ENCODE measurements around the gene ZNF511. TPM values are rescaled to one million over a fixed set of nuclear protein-coding genes. Genes with fewer than 3 reads are reported as not detected.

Gene ZNF511
- total and polyA plus RNA-seq, 2 of the 4 experiments (the other 2 are of a cell fraction), result 13.6 to 32.6 TPM

GRCh38 chr10:133267829-133268228 lies 40.9 kb upstream of the ZNF511 start:
- no TSS peak for BruUV-seq (replicated peaks)
- Histone ChIP-seq H3K56ac (ENCODE audit: extremely low read depth, insufficient read depth, low read length) (no peak overlapping the region), H2BK5ac (ENCODE audit: low read depth, low read length, poor library complexity, severe bottlenecking) (no peak overlapping the region), H4K5ac (ENCODE audit: low read depth, low read length) (no peak overlapping the region), H3K4me2 (ENCODE audit: low read depth, low read length) (no peak overlapping the region), H3K9me1 (ENCODE audit: insufficient read depth, low read length) (no peaks in the 10 kb centered on the region), H3K27ac (ENCODE audit: insufficient read depth, low read length) (no peak overlapping the region), H2BK120ac (ENCODE audit: low read depth, low read length) (no peak overlapping the region), H2AFZ (replicated peaks; ENCODE audit: low read length, poor library complexity) (no peak overlapping the region), H3K14ac (replicated peaks; ENCODE audit: low read depth, low read length) (no peak overlapping the region), H4K20me1 (ENCODE audit: insufficient read depth, low read length) (no peaks in the 10 kb centered on the region), H2AK9ac (replicated peaks; ENCODE audit: low read depth, low read length, poor library complexity) (no peak overlapping the region), H3K4me3 (ENCODE audit: insufficient read depth, low read depth, low read length) (no peak overlapping the region), H3K18ac (ENCODE audit: low read depth, low read length) (no peak overlapping the region), H4K8ac (ENCODE audit: low read depth in 2 of 2, low read length in 2 of 2) (no peak overlapping the region), H2BK15ac (ENCODE audit: low read depth, low read length) (no peak overlapping the region), H3K4me1 (ENCODE audit: control insufficient read depth, insufficient read depth, low read length) (no peaks in the 10 kb centered on the region), H4K91ac (ENCODE audit: insufficient read depth, low read depth, low read length) (no peak overlapping the region), H3K27me3 (ENCODE audit: control insufficient read depth, insufficient read depth, low read length) (no peaks in the 10 kb centered on the region; the same call in 1 of the 2 replicates), H3K36me3 (ENCODE audit: control insufficient read depth, insufficient read depth, low read length) (peaks cover 4% of the 10 kb centered on the region; the same call in 1 of the 2 replicates), H2BK20ac (ENCODE audit: low read depth, low read length) (no peak overlapping the region), H2AK5ac (ENCODE audit: low read depth, low read length) (no peak overlapping the region), H3K9me3 (ENCODE audit: control insufficient read depth, insufficient read depth, low read length) (no peaks in the 10 kb centered on the region), H3K79me1 (ENCODE audit: low read depth in 1 of 2, low read length in 2 of 2) (no peaks in the 10 kb centered on the region), H3K9ac (ENCODE audit: low read depth, low read length) (no peak overlapping the region), H3K4ac (ENCODE audit: low read depth, low read length) (no peak overlapping the region), H3K23ac (ENCODE audit: low read depth, low read length) (no peak overlapping the region)
- TF ChIP-seq RAD21 (IDR thresholded peaks at IDR 0.05; ENCODE audit: low read length), result no peak
- no peak for TF ChIP-seq RFX5 (IDR thresholded peaks at IDR 0.05; ENCODE audit: low read depth, low read length)
- no peak for TF ChIP-seq MAZ (IDR thresholded peaks at IDR 0.05; ENCODE audit: borderline replicate concordance, low read depth, low read length)
- TF ChIP-seq FOS (IDR thresholded peaks at IDR 0.05; ENCODE audit: low read depth, low read length), result no peak
- no peak for TF ChIP-seq CTCF (conservative IDR thresholded peaks at IDR 0.05; ENCODE audit: low read depth, low read length)
- TF ChIP-seq ELK1 (IDR thresholded peaks at IDR 0.05; ENCODE audit: borderline replicate concordance, low read depth, low read length), result no peak
- no peak for TF ChIP-seq USF2 (IDR thresholded peaks at IDR 0.05; ENCODE audit: low read depth, low read length)
- TF ChIP-seq SMC3 (IDR thresholded peaks at IDR 0.05; ENCODE audit: low read depth, low read length), result no peak
- no peak for TF ChIP-seq CHD1 (IDR thresholded peaks at IDR 0.05; ENCODE audit: low read depth, low read length)
- TF ChIP-seq NFE2L2 (IDR thresholded peaks at IDR 0.05; ENCODE audit: low read depth, low read length), result no peak
- no peak for TF ChIP-seq BHLHE40 (IDR thresholded peaks at IDR 0.05; ENCODE audit: low read depth, low read length)
- WGBS, 2 experiments (ENCODE audit: extremely low coverage in 2 of 2, insufficient read length in 1 of 2), result 86% methylated on average over 11 of the region's 22 CpGs; no CpG with 5 or more reads in 1 of the 2 experiments
- intact Hi-C loops (cut with micrococcal nuclease) (no loop called here), dilution Hi-C loops (cut with HindIII; ENCODE audit: low sequenced_read_pairs, unreplicated experiment) (no loop called here), in situ Hi-C loops (cut with MboI; ENCODE audit: low sequenced_read_pairs) (loop anchor here (25.0 kb wide), 1 partner anchor 606 kb away; no protein-coding TSS in a partner anchor)
- POLR2A ChIA-PET (ENCODE audit: unreplicated experiment), result no interaction called here
- no peak for ATAC-seq (ENCODE audit: low read depth)
- CTCF ChIA-PET, result no interaction called here
- DNase-seq, result no peak
